ENCODE results near the gene ZNF844. TPM values are rescaled to one million over a fixed set of nuclear protein-coding genes. Genes with fewer than 3 reads are reported as not detected.
"Not testable (repeated sequence)": the region's sequence is repeated elsewhere in the genome, so short reads cannot be mapped to it uniquely, and the experiment has no call there.

Gene ZNF844
- total and polyA plus RNA-seq, 2 experiments from 2014 or later = 5.8 to 14.6 TPM

GRCh38 chr19:12052497-12053169 is 11.9 kb upstream of the ZNF844 start, which contains the start of gene ZNF878:
Gene ZNF878 (minus strand): TSS chr19:12052961. CDS start chr19:12052801, 160 bp downstream.
- no peaks in the 10 kb centered on the region for H3K36me3 ChIP-seq
- DNase-seq (ENCODE audit: low read depth in 1 of 2, low spot score in 1 of 2) = peak; percentile 90 to 99
- peak; percentile 11 for TF ChIP-seq CTCF (IDR thresholded peaks at IDR 0.05; ENCODE audit: low read depth, low read length)
- H3K27ac ChIP-seq = peak within 1 kb of the TSS; percentile 80
- H3K4me3 ChIP-seq = peak within 1 kb of the TSS; percentile 68
- H3K9me3 ChIP-seq (ENCODE audit: low read depth) = no peaks in the 10 kb centered on the region
- H3K4me1 ChIP-seq (ENCODE audit: low read depth) = no peaks in the 10 kb centered on the region
- no peaks in the 10 kb centered on the region for H3K27me3 ChIP-seq

GRCh38 chr19:12055784-12056183 is 8.7 kb upstream of the ZNF844 start:
- Histone ChIP-seq H3K36me3 (no peaks in the 10 kb centered on the region), H3K27ac (no peak overlapping the region), H3K9me3 (ENCODE audit: low read depth) (no peaks in the 10 kb centered on the region), H3K4me3 (no peak overlapping the region), H3K4me1 (ENCODE audit: low read depth) (no peaks in the 10 kb centered on the region), H3K27me3 (no peaks in the 10 kb centered on the region)
- no peak for TF ChIP-seq CTCF (IDR thresholded peaks at IDR 0.05; ENCODE audit: low read depth, low read length)
- no peak for DNase-seq (ENCODE audit: low read depth in 1 of 2, low spot score in 1 of 2)

- peaks cover 13% of the 10 kb centered on the region for H3K9me3 ChIP-seq (ENCODE audit: low read depth)
- H3K27ac ChIP-seq = no peak overlapping the region
- H3K27me3 ChIP-seq = no peaks in the 10 kb centered on the region
- peaks cover 54% of the 10 kb centered on the region for H3K36me3 ChIP-seq
- TF ChIP-seq CTCF (IDR thresholded peaks at IDR 0.05; ENCODE audit: low read depth, low read length) = no peak
- H3K4me1 ChIP-seq (ENCODE audit: low read depth) = no peaks in the 10 kb centered on the region
- no peak for DNase-seq (ENCODE audit: low read depth in 1 of 2, low spot score in 1 of 2)
- H3K4me3 ChIP-seq = no peak overlapping the region
Measured at GRCh38 chr19:12075538-12076139, 11.1 kb downstream of the ZNF844 start.

GRCh38 chr19:12076331-12076730 is 11.8 kb downstream of the ZNF844 start:
- peaks cover 54% of the 10 kb centered on the region for H3K36me3 ChIP-seq
- not testable (repeated sequence) for DNase-seq (ENCODE audit: low read depth in 1 of 2, low spot score in 1 of 2)

GRCh38 chr19:12077375-12077774 is 12.8 kb downstream of the ZNF844 start:
- Histone ChIP-seq H3K9me3 (ENCODE audit: low read depth) (peaks cover 14% of the 10 kb centered on the region), H3K4me3 (no peak overlapping the region), H3K4me1 (ENCODE audit: low read depth) (no peaks in the 10 kb centered on the region), H3K27me3 (no peaks in the 10 kb centered on the region), H3K27ac (no peak overlapping the region), H3K36me3 (peaks cover 54% of the 10 kb centered on the region)
- TF ChIP-seq CTCF (IDR thresholded peaks at IDR 0.05; ENCODE audit: low read depth, low read length) = no peak
- DNase-seq (ENCODE audit: low read depth in 1 of 2, low spot score in 1 of 2) = no peak

More at GRCh38 chr19:12076331-12076730, 11.8 kb downstream of the ZNF844 start:
- peaks cover 13% of the 10 kb centered on the region for H3K9me3 ChIP-seq (ENCODE audit: low read depth)
- H3K4me3 ChIP-seq; H3K4me1 ChIP-seq (ENCODE audit: low read depth); H3K27me3 ChIP-seq; H3K27ac ChIP-seq: not testable (repeated sequence)

GRCh38 chr19:12083336-12083735 is 18.8 kb downstream of the ZNF844 start:
- not testable (repeated sequence) for H3K4me3 ChIP-seq; DNase-seq (ENCODE audit: low read depth in 1 of 2, low spot score in 1 of 2); H3K4me1 ChIP-seq (ENCODE audit: low read depth); H3K27me3 ChIP-seq; H3K36me3 ChIP-seq; H3K9me3 ChIP-seq (ENCODE audit: low read depth); H3K27ac ChIP-seq
